Hindlimb muscle (tissue), 1 donor: ENCODE data around the gene ADAMTSL5. TPM values are rescaled to one million over a fixed set of nuclear protein-coding genes. Genes with fewer than 3 reads are reported as not detected.

ENCODE experiments used
- DNase-seq: peaks from one replicate; pipeline ENCODE4 v3.0.0-alpha.2; 2013
- polyA plus RNA-seq: library from polyadenylated mRNA; unstranded; fragments of 120-200 nt; gene quantifications from one replicate; pipeline ENCODE4 v1.2.1, GENCODE V29; 2013; ENCODE audit not compliant: insufficient read length

ADAMTSL5 gene
- polyA plus RNA-seq, 1 donor: 17.0 TPM

- no peak for DNase-seq
These were observed 46.8 kb downstream of the ADAMTSL5 start for GRCh38 chr19:1466018-1466460.

- no peak for DNase-seq
These were observed 47.4 kb downstream of the ADAMTSL5 start for GRCh38 chr19:1465191-1466016.

DNA sequence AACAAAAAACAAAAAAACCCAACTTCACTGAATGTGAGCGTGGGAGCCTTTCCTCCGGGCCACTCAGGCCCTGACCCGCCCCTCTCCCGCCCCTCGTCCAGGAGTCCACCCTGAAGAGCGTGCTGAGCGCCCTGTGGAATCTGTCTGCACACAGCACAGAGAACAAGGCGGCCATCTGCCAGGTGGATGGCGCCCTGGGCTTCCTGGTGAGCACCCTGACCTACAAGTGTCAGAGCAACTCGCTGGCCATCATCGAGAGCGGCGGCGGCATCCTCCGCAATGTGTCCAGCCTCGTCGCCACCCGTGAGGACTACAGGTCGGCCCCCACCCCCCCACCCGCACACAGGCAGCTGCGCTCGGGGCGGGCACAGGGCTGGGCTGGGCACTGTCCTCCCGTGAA lies 51.0 kb downstream of the ADAMTSL5 start:
- no peak for DNase-seq

GRCh38 chr19:1460033-1460995 lies 52.5 kb downstream of the ADAMTSL5 start:
- DNase-seq: no peak

GRCh38 chr19:1459479-1459878 lies 53.3 kb downstream of the ADAMTSL5 start:
- DNase-seq: no peak

- DNase-seq: no peak
These were observed 54.9 kb downstream of the ADAMTSL5 start for GRCh38 chr19:1457892-1458291.

GRCh38 chr19:1457031-1457739 lies 55.6 kb downstream of the ADAMTSL5 start:
- DNase-seq: no peak

- DNase-seq: no peak
These were observed 56.5 kb downstream of the ADAMTSL5 start for GRCh38 chr19:1456121-1456900.

DNA sequence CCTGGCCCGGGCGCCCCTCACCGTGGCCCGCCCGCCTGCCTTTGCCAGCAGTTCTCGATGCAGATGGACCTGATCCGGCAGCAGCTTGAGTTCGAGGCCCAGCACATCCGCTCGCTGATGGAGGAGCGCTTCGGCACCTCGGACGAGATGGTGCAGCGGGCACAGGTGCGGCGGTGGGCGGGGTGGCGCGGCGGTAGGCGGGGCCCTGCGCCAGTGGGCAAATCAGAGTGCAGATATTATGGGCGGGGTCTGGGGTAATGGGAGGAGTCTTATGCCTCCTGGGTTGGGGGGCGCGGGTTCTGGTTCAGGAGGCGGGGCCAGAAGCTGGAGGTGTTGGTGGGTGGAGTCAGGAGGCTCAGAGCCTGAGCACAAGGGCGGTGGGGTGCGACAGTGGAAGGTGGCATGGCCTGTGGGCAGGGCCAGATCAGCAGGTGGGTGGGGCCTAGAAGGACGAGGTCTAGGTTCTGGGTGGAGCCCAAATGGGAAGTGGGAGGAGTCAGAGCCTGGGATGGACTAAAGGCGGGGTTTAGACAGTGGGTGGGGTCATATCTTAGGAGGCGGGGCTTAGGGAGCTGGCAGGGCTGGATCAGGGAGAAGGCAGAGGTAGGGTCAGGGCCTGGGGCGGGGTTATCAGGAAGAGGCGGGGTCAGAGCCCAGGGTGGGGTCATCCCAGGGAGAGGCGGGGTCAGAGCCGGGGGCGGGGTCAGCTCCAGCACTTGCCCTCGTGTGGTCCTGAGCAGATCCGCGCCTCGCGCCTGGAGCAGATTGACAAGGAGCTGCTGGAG lies 57.3 kb downstream of the ADAMTSL5 start:
- no peak for DNase-seq

Other genes with a start within 250 kb of the ADAMTSL5 start
- 528 TPM for gene CIRBP, start 243.7 kb downstream of the ADAMTSL5 start, polyA plus RNA-seq
- 16.3 TPM for gene FAM174C, start 237.5 kb downstream of the ADAMTSL5 start, polyA plus RNA-seq
- gene EFNA2, start 227.1 kb downstream of the ADAMTSL5 start, polyA plus RNA-seq: 0.48 TPM
- 88.4 TPM for gene NDUFS7, start 129.1 kb downstream of the ADAMTSL5 start, polyA plus RNA-seq
- gene GAMT, start 111.5 kb downstream of the ADAMTSL5 start, polyA plus RNA-seq: 287 TPM
- gene DAZAP1, start 105.4 kb downstream of the ADAMTSL5 start, polyA plus RNA-seq: 82.0 TPM
- 1,308 TPM for gene RPS15, start 74.6 kb downstream of the ADAMTSL5 start, polyA plus RNA-seq
- 1.1 TPM for gene APC2, start 62.9 kb downstream of the ADAMTSL5 start, polyA plus RNA-seq
- gene C19orf25, start 33.8 kb downstream of the ADAMTSL5 start, polyA plus RNA-seq: 22.4 TPM
- gene PCSK4, start 22.7 kb downstream of the ADAMTSL5 start, polyA plus RNA-seq: 1.9 TPM
- 3.0 TPM for gene REEP6, start 21.8 kb downstream of the ADAMTSL5 start, polyA plus RNA-seq
- gene PLK5, start 11.1 kb upstream of the ADAMTSL5 start, polyA plus RNA-seq: 0.30 TPM
- gene MEX3D, start 55.3 kb upstream of the ADAMTSL5 start, polyA plus RNA-seq: 30.4 TPM
- gene MBD3, start 79.8 kb upstream of the ADAMTSL5 start, polyA plus RNA-seq: 67.1 TPM
- 137 TPM for gene UQCR11, start 92.4 kb upstream of the ADAMTSL5 start, polyA plus RNA-seq
- 145 TPM for gene TCF3, start 139.6 kb upstream of the ADAMTSL5 start, polyA plus RNA-seq
- gene ONECUT3, start 240.5 kb upstream of the ADAMTSL5 start, polyA plus RNA-seq: not detected